GM18502 (cell line): ENCODE data around the gene C2orf76.
A peak's percentile ranks its signal among the peaks of the same experiment; 100 is the strongest.

ENCODE experiments used
- ATAC-seq: cut with Tn5 transposase; IDR thresholded peaks from one replicate; pipeline ENCODE4 v1.9.1; 2021; ENCODE audit warnings: mild to moderate bottlenecking; ENCODE audit not compliant: unreplicated experiment, poor library complexity

Gene C2orf76

DNA sequence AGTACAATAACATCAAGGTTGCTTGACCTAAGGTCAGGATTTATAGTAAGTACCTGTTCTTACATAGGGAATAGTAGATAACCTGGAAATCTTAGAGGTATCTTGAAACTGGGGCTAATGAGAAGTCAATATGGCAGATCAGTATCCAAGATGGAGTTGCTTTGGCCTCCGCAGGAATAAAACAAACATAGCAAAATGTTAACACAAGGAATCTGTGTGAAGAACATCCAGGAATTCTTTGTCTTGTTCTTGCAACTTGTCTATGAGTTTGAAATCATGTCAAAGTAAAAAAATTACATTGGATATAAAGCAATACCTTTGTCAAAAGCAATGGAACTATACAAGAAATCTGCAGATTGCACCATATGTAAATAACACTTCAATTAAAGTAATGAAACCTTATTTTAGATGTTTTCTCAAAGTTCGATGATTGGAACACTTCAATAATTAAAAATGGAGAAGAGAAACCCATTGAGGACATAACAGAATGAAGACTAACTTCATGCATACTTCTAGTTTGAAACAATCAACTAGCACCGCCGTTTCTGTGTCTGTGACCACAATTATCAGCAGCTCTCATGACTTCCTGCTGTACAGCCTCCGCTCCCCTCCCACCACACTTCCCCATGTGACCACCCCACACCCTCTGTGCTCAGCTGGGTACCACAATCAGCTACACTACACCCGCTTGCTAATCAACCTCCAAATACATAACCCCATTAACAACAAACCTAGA lies 27.6 kb downstream of the C2orf76 start:
- peak; percentile 100 for ATAC-seq

DNA sequence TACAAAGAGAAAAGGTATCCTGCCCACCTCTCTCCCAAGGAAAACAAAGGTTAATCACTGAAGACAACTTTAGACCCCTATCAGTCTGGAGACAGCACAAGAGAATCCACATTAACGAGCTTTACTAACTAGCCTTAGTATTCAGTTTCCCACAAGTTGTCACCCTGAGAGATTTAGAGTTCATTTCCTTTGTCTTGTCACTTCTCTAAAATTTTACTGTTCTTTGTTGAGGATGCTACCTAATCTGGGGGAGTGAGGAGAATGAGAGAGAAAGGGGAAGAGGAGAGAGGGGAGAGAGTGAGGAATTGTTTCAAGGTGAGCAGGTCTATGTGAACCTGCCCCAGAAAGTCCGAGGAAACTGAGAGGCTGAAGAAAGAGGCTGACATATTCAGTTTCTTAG lies 28.4 kb downstream of the C2orf76 start:
- ATAC-seq: no peak

GRCh38 chr2:119337749-119338148 lies 28.9 kb downstream of the C2orf76 start:
- ATAC-seq: no peak

GRCh38 chr2:119333833-119334232 lies 32.8 kb downstream of the C2orf76 start:
- ATAC-seq: no peak

DNA sequence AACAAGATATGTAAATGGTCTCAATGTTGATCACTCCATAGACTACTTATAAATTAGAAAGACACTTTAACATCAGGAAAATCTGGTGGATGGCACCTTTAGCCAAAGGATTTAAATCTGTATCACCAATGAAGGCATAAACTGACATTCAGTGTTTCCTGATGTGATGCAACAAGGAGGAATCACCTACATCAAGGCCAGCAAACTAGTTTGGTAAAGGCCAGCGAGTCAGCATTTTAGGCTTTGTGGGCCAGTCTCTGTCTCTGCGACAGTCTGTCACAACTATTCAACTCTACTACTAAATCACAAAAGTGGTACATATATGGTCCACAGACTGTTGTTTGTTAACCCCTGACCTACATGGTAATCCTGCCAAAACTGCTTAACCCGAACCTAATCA lies 33.3 kb downstream of the C2orf76 start:
- no peak for ATAC-seq

GRCh38 chr2:119332953-119333352 lies 33.7 kb downstream of the C2orf76 start:
- ATAC-seq: no peak

GRCh38 chr2:119327431-119327830 lies 39.2 kb downstream of the C2orf76 start:
- no peak for ATAC-seq

GRCh38 chr2:119326938-119327337 lies 39.7 kb downstream of the C2orf76 start:
- no peak for ATAC-seq

GRCh38 chr2:119324685-119325270 lies 41.9 kb downstream of the C2orf76 start:
- ATAC-seq: no peak

DNA sequence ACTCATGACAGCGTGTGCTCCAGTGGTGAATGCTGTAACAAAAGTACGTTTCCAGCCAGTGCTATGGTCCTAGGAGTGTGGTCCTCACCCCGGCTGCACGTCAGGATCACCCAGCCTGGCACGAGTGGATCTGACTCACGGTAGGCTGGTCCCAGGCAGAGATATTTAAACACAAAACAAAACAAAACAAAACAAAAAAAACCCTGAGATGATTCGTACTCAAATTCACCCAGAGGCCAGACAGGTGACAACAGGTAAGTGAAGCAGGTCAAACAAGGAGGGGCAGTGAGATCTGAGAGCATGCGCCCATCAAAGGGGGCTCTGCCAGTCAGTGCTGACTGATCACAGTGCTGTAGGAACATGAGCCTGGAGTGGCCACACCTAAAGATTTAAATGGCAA lies 43.2 kb downstream of the C2orf76 start:
- no peak for ATAC-seq

GRCh38 chr2:119319593-119319992 lies 47.0 kb downstream of the C2orf76 start:
- no peak for ATAC-seq

DNA sequence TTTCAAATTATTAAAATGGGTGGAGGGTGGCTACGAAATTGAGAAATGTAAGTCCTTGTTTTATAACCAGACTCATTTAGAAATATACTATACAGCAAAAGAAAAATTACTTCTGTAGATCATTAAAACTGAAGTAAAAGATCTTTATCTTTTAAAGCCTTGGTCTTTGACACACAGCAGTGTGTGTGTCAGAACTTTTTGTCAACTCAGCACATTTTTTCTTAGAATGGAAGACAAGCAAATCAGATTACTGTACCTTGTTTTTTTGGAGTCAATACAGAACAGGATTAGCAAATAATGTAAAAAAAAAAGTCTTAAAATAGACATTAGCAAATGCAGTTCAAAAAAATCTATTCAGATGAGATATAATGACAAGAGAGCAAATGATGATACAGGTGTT lies 49.1 kb downstream of the C2orf76 start:
- ATAC-seq: no peak

- ATAC-seq: no peak
Measured at GRCh38 chr2:119316066-119316465, 50.6 kb downstream of the C2orf76 start.

- no peak for ATAC-seq
Measured at GRCh38 chr2:119315241-119315925, 51.3 kb downstream of the C2orf76 start.

DNA sequence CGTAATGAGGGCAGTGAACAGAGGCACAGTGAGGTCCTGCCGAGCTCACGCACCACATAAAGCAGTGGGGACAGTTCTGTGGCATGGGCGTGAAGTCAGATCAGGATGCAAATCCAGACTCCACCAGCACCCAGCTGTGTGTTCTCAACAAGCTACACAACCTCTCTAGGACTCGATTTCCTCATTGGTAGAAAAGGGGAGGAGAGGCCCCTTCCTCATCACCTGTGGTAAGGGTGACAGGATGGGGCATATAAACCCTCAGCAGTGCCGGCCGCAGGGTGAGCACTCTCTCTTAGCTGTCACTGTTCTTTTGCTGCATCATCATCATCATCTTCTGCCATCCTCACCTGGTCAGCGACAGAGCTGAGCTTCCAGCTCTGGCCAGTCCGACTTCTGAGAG lies 54.8 kb downstream of the C2orf76 start:
- no peak for ATAC-seq

DNA sequence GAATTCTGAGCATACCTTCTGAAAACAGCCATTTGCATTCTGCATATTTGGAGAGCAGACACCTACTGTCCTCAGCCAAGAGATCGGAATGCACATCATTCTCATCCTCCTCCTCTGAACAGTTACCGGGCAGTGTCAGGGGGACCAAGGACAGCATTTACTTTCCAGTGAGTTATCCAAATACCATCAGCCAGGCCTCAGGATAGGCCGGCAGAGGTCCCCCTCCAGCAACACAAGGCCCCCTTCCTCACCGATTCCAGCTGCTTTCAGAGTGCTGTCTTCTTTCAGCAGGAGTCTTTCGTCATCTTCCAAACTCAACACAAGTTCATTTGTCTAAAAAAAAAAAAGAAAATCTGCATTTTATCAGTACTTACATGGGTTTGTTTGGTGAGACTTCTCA lies 55.3 kb downstream of the C2orf76 start:
- no peak for ATAC-seq

DNA sequence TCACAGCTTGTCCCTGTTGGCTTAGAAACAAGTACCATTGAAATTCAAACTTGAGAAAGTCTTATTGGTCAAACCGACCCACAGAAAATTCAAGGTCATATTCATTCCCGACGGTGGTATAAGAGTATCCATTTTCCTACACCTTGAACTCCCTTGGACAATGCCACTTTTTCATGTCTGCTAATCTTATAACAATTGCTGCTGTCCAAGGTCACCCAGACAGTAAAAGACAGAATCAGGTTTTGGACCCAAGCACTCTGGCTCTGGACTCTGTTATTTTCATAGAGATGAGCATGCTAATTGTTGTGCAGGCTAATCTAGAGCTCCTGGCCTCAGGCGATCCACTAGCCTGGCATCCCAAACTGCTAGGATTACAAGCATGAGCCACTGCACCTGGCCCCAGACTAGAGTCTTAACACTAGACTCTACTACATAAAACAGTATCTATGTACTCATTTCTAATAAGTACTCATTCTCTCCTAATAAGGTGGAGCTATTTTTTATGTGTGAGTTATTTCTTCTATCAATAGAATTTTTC lies 57.8 kb downstream of the C2orf76 start:
- no peak for ATAC-seq

- ATAC-seq: no peak
Measured at GRCh38 chr2:119307419-119308140, 59.1 kb downstream of the C2orf76 start.

DNA sequence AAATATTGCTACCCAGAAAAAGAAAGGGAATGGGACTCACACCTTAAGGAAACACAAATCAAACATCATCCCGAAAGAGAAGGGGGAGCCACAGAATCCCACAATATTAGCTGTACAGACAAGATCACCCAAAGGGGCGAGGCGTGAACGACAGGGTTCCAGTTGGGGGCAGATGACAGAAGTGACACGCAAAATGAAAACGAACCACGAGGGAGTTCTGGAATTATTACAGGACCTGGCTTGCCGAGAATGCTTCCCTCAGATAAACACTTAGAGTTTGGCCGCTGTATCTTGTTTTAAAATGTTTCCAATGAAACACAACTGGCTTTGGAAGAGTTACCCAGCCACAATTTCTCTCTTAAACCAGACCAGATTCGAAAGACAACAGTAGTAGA lies 60.4 kb downstream of the C2orf76 start:
- no peak for ATAC-seq

DNA sequence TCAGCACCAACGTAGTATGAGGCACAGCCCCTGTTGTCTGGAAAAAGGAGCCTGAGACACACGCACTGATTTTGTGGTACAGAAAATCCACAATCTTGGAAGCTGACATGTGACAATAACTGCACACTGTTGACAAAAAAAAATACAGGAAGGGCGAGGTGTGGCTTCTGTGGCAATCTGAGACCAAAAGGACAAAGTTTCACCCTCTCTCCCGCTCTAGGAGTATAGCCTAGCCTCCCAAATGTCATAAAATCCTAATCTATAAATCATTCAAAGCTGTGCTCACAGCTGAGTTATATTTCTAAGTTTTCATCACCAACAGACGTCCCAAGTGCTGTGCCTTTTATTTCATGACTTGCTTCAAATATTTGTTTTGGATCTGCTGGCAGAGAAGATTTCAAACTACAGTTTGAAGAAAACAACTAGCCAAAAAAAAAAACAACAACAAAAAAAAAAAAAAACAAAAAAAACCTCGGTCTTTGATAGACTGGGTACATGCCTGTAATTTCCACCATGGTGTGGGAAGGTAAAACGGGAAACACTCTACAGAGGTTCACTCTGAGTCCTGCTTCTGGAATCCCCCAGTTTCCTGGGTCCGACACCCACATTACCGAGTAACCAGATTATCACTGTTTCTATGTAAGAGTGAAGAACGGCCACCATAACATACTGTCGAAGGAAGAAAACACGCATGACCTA lies 61.0 kb downstream of the C2orf76 start:
- ATAC-seq: no peak
